Neural progenitor cell (in vitro differentiated cells): ENCODE measurements around the gene FAM114A2.

Experiments used
- CTCF ChIP-seq: fragments of 200-600 bp; sonication (generic); IDR thresholded peaks from 2 replicates; pipeline ENCODE4 v1.5.1; 2017; ENCODE audit warnings: antibody characterized with exemption, mild to moderate bottlenecking
- EZH2 ChIP-seq: fragments of 200-600 bp; sonication (generic); IDR thresholded peaks from 2 replicates; pipeline ENCODE4 v1.6.1; 2017; ENCODE audit warnings: antibody characterized with exemption, mild to moderate bottlenecking, moderate library complexity

DNA sequence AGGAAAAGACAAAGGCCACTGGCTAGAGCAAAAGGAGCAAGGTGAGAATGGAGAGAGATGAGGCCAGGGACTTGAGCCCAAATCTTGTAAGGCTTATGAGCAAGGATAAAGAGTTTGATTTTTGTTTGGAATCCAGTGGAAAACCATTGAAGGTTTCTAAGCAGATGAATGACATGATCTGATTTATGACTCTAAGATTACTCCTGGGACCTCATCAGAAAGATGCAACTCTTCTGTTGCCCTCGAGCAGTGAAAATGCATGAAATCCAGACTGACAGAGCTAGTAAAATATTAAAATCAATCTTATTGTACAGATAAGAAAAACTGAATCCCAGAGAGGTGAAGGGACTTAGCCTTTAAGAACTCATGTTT is 734 bp upstream of the FAM114A2 start:
- TF ChIP-seq CTCF (no peak), EZH2 (no peak)
